ENCODE measurements around the gene ZNF740. TPM values are rescaled to one million over a fixed set of nuclear protein-coding genes. Genes with fewer than 3 reads are reported as not detected.

ZNF740 gene
- total RNA-seq, 1 experiment from 2014 or later = 49.7 TPM

DNA sequence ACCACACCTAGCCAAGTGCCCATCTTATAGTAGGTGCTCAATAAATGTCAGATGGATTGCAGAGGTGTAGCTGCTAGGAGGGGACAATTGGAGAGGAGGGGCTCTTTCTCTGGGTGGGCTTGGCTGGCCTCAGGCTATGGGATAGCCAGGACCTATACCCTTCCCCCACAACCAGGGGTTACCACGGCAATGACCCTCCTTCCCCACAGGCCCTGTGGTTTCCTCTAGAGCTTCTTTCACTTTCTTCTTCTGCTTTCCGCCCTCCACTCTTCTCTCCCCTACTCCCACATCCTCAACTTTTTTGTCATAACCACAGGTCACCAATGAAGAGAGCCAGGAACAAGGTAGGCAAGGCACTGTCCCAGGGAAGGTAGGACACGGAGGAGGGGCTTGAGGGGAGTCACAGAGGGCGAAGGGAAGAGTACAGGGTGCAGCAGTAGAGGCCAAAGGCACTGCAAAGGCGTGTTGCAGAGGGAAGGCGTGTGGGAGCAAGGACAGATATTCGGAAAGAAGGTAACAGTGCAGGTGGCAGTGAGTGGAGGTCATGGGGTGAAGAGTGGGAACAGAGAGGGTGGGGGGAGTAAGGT, 28.4 kb downstream of the ZNF740 start:
- Histone ChIP-seq H3K4me2 (ENCODE audit: low read length) (no peak overlapping the region), H3K27ac (ENCODE audit: low read depth, low read length) (no peak overlapping the region), H3K9me2 (ENCODE audit: insufficient read depth) (no peaks in the 10 kb centered on the region), H3K36me3 (ENCODE audit: control insufficient read depth in 1 of 2, insufficient read depth in 2 of 2, low read length in 2 of 2) (peaks cover 9 to 27% of the 10 kb centered on the region in 2 experiments), H3K27me3 (ENCODE audit: insufficient read depth, low read length) (no peaks in the 10 kb centered on the region), H3K4me3 (replicated peaks in 1 of 2; ENCODE audit: low read depth in 1 of 2, low read length in 2 of 2) (no peak overlapping the region), H3K79me2 (ENCODE audit: insufficient read depth, low read length) (no peaks in the 10 kb centered on the region), H4K20me1 (ENCODE audit: insufficient read depth) (no peaks in the 10 kb centered on the region), H3K9me3 (ENCODE audit: control insufficient read depth in 1 of 2, insufficient read depth in 1 of 2, low read depth in 1 of 2, low read length in 2 of 2) (no peaks in the 10 kb centered on the region), H3K9ac (ENCODE audit: low read length) (no peak overlapping the region), H3K4me1 (ENCODE audit: control insufficient read depth in 1 of 2, insufficient read depth in 2 of 2, low read length in 2 of 2) (peaks cover 7 to 13% of the 10 kb centered on the region in 2 experiments; a peak in 3 of 4 replicates), H2AFZ (ENCODE audit: low read depth, low read length, poor library complexity, severe bottlenecking) (no peak overlapping the region)
- DNase-seq (ENCODE audit: low read depth, low spot score) (no peak), ATAC-seq (no peak)
- TF ChIP-seq FOSL1 (IDR thresholded peaks at IDR 0.05; ENCODE audit: low read depth) = no peak
- TF ChIP-seq SIN3A (IDR thresholded peaks at IDR 0.05; ENCODE audit: low read depth) = no peak
- no peak for TF ChIP-seq ELF1 (IDR thresholded peaks at IDR 0.05; ENCODE audit: borderline replicate concordance, low read depth)
- TF ChIP-seq RAD21 (IDR thresholded peaks at IDR 0.05; ENCODE audit: low read depth) = no peak
- TF ChIP-seq JUND (IDR thresholded peaks at IDR 0.05) = no peak
- no peak for TF ChIP-seq EGR1 (IDR thresholded peaks at IDR 0.05; ENCODE audit: low read depth)
- no peak for TF ChIP-seq ZNF274 (IDR thresholded peaks at IDR 0.05; ENCODE audit: low read depth, low read length)
- TF ChIP-seq CEBPB (IDR thresholded peaks at IDR 0.05; ENCODE audit: low read depth) = no peak
- TF ChIP-seq SP1 (IDR thresholded peaks at IDR 0.05; ENCODE audit: low read depth) = no peak
- TF ChIP-seq, protein P1, sequence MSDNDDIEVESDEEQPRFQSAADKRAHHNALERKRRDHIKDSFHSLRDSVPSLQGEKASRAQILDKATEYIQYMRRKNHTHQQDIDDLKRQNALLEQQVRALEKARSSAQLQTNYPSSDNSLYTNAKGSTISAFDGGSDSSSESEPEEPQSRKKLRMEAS (IDR thresholded peaks at IDR 0.05) = no peak
- TF ChIP-seq, protein P2, sequence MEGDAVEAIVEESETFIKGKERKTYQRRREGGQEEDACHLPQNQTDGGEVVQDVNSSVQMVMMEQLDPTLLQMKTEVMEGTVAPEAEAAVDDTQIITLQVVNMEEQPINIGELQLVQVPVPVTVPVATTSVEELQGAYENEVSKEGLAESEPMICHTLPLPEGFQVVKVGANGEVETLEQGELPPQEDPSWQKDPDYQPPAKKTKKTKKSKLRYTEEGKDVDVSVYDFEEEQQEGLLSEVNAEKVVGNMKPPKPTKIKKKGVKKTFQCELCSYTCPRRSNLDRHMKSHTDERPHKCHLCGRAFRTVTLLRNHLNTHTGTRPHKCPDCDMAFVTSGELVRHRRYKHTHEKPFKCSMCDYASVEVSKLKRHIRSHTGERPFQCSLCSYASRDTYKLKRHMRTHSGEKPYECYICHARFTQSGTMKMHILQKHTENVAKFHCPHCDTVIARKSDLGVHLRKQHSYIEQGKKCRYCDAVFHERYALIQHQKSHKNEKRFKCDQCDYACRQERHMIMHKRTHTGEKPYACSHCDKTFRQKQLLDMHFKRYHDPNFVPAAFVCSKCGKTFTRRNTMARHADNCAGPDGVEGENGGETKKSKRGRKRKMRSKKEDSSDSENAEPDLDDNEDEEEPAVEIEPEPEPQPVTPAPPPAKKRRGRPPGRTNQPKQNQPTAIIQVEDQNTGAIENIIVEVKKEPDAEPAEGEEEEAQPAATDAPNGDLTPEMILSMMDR (IDR thresholded peaks at IDR 0.05 in 2 of 3, conservative IDR thresholded peaks at IDR 0.05 in 1 of 3; ENCODE audit: borderline replicate concordance in 1 of 3, insufficient read depth in 1 of 3, low read depth in 2 of 3, low read length in 2 of 3) = no peak
- no TSS peak for BruUV-seq (replicated peaks)
- intact Hi-C loops (cut with micrococcal nuclease) = no loop called here
- CTCF ChIA-PET = interaction anchor here (1.0 kb wide), 1 partner anchor 18 kb away, joined by 3 read pairs; no protein-coding TSS in a partner anchor
- POLR2A ChIA-PET = interaction anchor here (1.3 kb wide), 1 partner anchor 11 kb away, joined by 3 read pairs; no protein-coding TSS in a partner anchor
- RAD21 ChIA-PET (ENCODE audit: low non-redundant PET in 1 of 2, low total read pairs in 2 of 2, uncharacterized antibody in 2 of 2, unreplicated experiment in 2 of 2) = no interaction called here
